Heart left ventricle (tissue), 16 donors: ENCODE data around the gene BIRC7. TPM values are rescaled to one million over a fixed set of nuclear protein-coding genes. Genes with fewer than 3 reads are reported as not detected.

Source experiments
- ATAC-seq, 4 donors: fragments of 200-7000 bp; cut with Tn5 transposase; one replicate each; pipeline ENCODE4 v1.9.1; 2020 to 2022; ENCODE audit warnings: moderate library complexity in 4 of 4, mild to moderate bottlenecking in 3 of 4, moderate number of reproducible peaks in 1 of 4
- DNase-seq, 5 donors: peaks; one replicate each; pipeline ENCODE4 v3.0.0-alpha.2; 2020
- H3K27ac ChIP-seq, 12 donors: fragments of 200-600 bp; sonication (generic) in 4 of 12; one replicate each; pipeline versions ENCODE4 v1.5.0 to v1.8.0; 2016 to 2022; ENCODE audit warnings: mild to moderate bottlenecking in 2 of 12
- H3K27me3 ChIP-seq, 9 donors: fragments of 200-600 bp; sonication (generic) in 2 of 9; one replicate each; pipeline versions ENCODE4 v1.5.1 to v1.8.0; 2016 to 2022; ENCODE audit warnings: mild to moderate bottlenecking in 3 of 9
- H3K36me3 ChIP-seq, 9 donors: fragments of 200-600 bp; sonication (generic) in 2 of 9; one replicate each; pipeline versions ENCODE4 v1.5.0 to v1.8.0; 2018 to 2022; ENCODE audit warnings: mild to moderate bottlenecking in 2 of 9
- H3K4me1 ChIP-seq, 12 donors: fragments of 200-600 bp; sonication (generic) in 4 of 12; one replicate each; pipeline versions ENCODE4 v1.5.0 to v1.8.0; 2016 to 2022; ENCODE audit warnings: mild to moderate bottlenecking in 3 of 12
- H3K4me3 ChIP-seq, 12 donors: fragments of 200-600 bp; sonication (generic) in 4 of 12; one replicate each; pipeline versions ENCODE4 v1.5.0 to v1.8.0; 2017 to 2022; ENCODE audit warnings: mild to moderate bottlenecking in 9 of 12, moderate library complexity in 4 of 12
- H3K9me3 ChIP-seq, 12 donors: fragments of 200-600 bp; sonication (generic) in 4 of 12; one replicate each; pipeline versions ENCODE4 v1.5.0 to v1.8.0; 2016 to 2022; ENCODE audit warnings: mild to moderate bottlenecking in 1 of 12
- POLR2A ChIP-seq, 2 donors: fragments of 450-650 bp; IDR thresholded peaks; one replicate each; pipeline ENCODE4 v1.6.1; 2017; ENCODE audit warnings: antibody characterized with exemption in 2 of 2, mild to moderate bottlenecking in 2 of 2, moderate library complexity in 2 of 2
- WGBS, 4 donors: extraction: QIAGEN DNeasy Blood & Tissue Kit in 2 of 4; methylation state at CpG; one replicate each; pipeline versions ENCODE4 v1.1.5 to v1.1.7; 2013 to 2018; 5-methylcytosine and 5-hydroxymethylcytosine counted together
- intact Hi-C, 10 donors: fragments of 100-400 bp; cut with DNase I; formaldehyde crosslinking; loops; one replicate each; pipeline versions ENCODE4 v1.11.1 to v1.14.2; 2022
- polyA plus RNA-seq, 2 donors: library from polyadenylated mRNA; stranded (reverse); fragments of 200-250 nt; gene quantifications; one replicate each; pipeline ENCODE4 v1.2.3, GENCODE V29; 2013
- total RNA-seq, 9 donors: library from RNA; depleted of rRNA in 2 of 9; stranded (reverse); fragments of >200 nt in 2 of 9; fragmentation: NEBNext Ultra II Directional in 3 of 9; extraction: Animal tissue kit (Norgen Biotek cat#: 25700) in 3 of 9; gene quantifications; one replicate each; pipeline versions ENCODE4 v1.1.0 to v1.2.4, GENCODE V29; 2016 to 2023
- TF ChIP-seq, protein P1 (sequence below), 12 donors: fragments of 200-600 bp; sonication (generic) in 4 of 12; IDR thresholded peaks; one replicate each; pipeline versions ENCODE4 v1.5.0 to v1.8.0; 2018 to 2022; ENCODE audit warnings: antibody characterized with exemption in 12 of 12, mild to moderate bottlenecking in 5 of 12
- donor health status: ischemic (EF 13 %, LVEDD 7.1; RV severe dilation, severe dysfunction).
- donor health status: healthy with polysubstance abuse.
- donor health status: DM: no; HTN: yes; CAD: no.
- donor health status: DM: no; HTN: no; CAD: no.
- donor health status: ischemic (EF 25% LVEDD 6.9; RV normal size, moderate dysfunction).
- donor health status: ischemic (EF 25% LVEDD 5.7; RV mildly dilated, moderate dysfunction).
- donor health status: healthy.
- donor health status: DM: yes; HTN: yes; CAD: no.
- donor health status: ischemic (EF 35%, LVEDD 5.7; RV mildly dilated, moderate dysfunction).
- donor health status: nonischemic (EF 11% LVEDD 7.7; RV severe dilation, severe dysfunction).
- donor health status: DM: yes; HTN: yes; CAD: no.
- donor health status: PGD.
- donor health status: ischemic (EF 29% LVEDD 5.4; RV normal size, mild dysfunction).
- donor health status: nonischemic (EF 23%, LVEDD 6.1; RV moderate dilation, normal function).

BIRC7 gene
- total and polyA plus RNA-seq, 11 donors: 0.20 to 5.6 (median 0.50) TPM; not detected in 5

DNA sequence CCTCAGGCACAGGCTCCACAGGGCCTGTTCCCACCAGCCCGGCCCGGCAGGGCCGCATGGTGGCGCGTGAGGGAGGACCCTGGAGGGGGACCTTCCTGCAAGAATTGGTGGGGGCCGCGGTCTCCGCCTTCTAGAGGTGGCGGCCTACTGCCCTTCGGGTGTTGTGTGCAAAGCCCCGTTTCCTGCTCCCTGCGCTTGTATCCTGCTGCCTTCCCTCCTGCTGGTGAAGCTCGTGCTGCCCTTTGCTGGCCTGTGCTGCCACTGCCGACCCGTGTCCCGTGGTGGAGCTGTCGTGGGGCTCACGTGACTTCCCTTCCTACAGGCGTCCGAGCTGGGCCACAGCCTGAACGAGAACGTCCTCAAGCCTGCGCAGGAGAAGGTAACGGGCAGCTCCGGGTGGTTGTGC lies 48.8 kb downstream of the BIRC7 start:
- 73 to 84% (median 79%) methylated on average over 18 to 25 of the region's 25 CpGs for WGBS, 4 donors
- no peaks in the 10 kb centered on the region for H3K27me3 ChIP-seq
- peaks cover 0 to under 1% (median 0%) of the 10 kb centered on the region in 12 donors for H3K4me1 ChIP-seq
- H3K4me3 ChIP-seq: peak overlapping the region in 1 of 12 donors; percentile 12
- peak in 1 of 5 donors; percentile 27 for DNase-seq
- H3K9me3 ChIP-seq: no peaks in the 10 kb centered on the region
- H3K36me3 ChIP-seq: peaks cover 1 to 90% (median 64%) of the 10 kb centered on the region in 9 donors
- intact Hi-C loops: no loop called here
- no peak overlapping the region for H3K27ac ChIP-seq
- ATAC-seq: no peak
- TF ChIP-seq POLR2A (IDR thresholded peaks at IDR 0.05): no peak
- TF ChIP-seq, protein P1, sequence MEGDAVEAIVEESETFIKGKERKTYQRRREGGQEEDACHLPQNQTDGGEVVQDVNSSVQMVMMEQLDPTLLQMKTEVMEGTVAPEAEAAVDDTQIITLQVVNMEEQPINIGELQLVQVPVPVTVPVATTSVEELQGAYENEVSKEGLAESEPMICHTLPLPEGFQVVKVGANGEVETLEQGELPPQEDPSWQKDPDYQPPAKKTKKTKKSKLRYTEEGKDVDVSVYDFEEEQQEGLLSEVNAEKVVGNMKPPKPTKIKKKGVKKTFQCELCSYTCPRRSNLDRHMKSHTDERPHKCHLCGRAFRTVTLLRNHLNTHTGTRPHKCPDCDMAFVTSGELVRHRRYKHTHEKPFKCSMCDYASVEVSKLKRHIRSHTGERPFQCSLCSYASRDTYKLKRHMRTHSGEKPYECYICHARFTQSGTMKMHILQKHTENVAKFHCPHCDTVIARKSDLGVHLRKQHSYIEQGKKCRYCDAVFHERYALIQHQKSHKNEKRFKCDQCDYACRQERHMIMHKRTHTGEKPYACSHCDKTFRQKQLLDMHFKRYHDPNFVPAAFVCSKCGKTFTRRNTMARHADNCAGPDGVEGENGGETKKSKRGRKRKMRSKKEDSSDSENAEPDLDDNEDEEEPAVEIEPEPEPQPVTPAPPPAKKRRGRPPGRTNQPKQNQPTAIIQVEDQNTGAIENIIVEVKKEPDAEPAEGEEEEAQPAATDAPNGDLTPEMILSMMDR (IDR thresholded peaks at IDR 0.05): no peak

DNA sequence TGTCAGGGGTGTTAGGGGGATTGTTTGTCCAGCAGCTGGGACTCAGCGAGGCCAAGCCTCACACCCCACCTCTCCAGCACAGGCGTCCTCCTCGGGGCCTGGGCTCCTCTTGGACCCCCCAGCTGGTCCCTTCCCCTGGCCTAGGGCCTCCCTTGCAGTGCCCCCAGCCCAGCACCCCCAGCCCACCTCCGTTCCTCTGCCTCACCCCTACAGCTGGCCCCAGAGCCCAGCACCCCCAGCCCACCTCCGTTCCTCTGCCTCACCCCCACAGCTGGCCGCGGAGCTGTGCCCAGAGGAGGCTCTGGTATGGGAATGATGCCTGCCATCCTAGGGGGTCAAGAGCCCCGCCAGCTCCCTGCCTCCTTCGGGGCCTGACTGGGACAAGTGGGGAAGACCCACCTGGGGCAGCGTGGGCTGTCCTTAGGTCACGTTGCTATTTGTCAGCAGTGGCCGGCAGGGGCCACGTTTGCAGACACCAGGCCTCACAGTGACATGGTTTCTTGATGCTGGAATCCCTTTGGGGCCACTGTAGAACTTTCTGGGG lies 49.3 kb downstream of the BIRC7 start:
- intact Hi-C loops: no loop called here
- no peak for ATAC-seq
- WGBS, 4 donors: 82 to 93% (median 88%) methylated on average over 13 of the region's 13 CpGs

DNA sequence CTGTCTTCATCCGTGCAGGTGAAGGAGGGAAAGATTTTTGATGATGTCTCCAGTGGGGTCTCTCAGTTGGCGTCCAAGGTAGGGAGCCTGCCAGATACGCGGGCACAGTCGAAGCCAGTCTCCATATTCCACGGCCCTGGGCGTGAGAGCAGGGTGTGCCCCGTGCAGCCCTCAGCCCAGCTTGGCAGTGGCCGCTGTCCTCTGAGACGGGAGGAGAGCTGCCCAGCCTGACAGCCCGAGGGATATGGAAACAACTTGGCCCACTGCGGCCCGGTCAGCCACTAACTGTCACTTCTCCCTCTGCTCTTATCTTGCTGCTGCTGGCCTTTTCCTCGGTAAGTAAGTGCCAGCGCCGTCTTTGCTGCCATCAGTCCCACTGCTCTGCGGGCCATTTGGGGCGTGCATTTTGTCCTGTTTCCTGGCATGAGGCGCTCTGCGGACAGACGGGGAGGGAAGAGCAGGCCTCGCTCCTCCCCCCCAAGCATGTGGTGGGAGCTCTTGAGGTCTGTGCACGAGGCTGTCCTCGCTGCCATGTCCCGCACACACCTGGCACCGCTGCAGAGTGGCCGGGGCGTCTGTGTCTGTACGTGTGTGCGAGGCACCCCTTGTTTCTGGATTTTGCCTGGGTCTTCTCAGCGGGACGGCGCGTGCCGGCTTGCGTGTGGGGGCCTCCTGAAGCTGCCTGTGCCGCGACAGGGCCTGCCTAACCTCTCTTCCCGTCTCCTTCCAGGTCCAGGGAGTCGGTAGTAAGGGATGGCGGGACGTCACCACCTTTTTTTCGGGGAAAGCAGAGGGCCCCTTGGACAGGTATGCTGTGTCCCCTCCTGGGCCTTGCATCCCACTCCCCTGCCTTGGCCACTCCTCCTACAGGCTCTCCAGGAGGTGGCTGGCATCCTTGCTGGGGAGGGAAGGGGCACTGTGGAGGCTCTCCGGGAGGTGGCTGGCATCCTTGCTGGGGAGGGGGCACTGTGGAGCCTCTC lies 50.2 kb downstream of the BIRC7 start:
- no peak for TF ChIP-seq POLR2A (IDR thresholded peaks at IDR 0.05)
- TF ChIP-seq, protein P1 (IDR thresholded peaks at IDR 0.05): no peak
- Histone ChIP-seq H3K4me3 (no peak overlapping the region), H3K27ac (no peak overlapping the region), H3K9me3 (no peaks in the 10 kb centered on the region), H3K36me3 (peaks cover 0 to 78% (median 52%) of the 10 kb centered on the region in 9 donors), H3K4me1 (peaks cover 0 to 5% (median 0%) of the 10 kb centered on the region in 12 donors), H3K27me3 (no peaks in the 10 kb centered on the region)
- ATAC-seq (no peak), DNase-seq (peak in 1 of 5 donors; percentile 22)
- WGBS, 4 donors: 91 to 95% (median 92%) methylated on average over 33 to 44 of the region's 44 CpGs
- intact Hi-C loops: no loop called here

More for the DNA sequence above, 49.3 kb downstream of the BIRC7 start:
- H3K27me3 ChIP-seq: no peaks in the 10 kb centered on the region
- no peak overlapping the region for H3K4me3 ChIP-seq
- H3K36me3 ChIP-seq: peaks cover 0 to 85% (median 61%) of the 10 kb centered on the region in 9 donors
- no peak overlapping the region for H3K27ac ChIP-seq
- no peaks in the 10 kb centered on the region for H3K4me1 ChIP-seq
- no peaks in the 10 kb centered on the region for H3K9me3 ChIP-seq
- DNase-seq: peak in 1 of 5 donors; percentile 10
- no peak for TF ChIP-seq POLR2A (IDR thresholded peaks at IDR 0.05)
- TF ChIP-seq, protein P1 (IDR thresholded peaks at IDR 0.05): no peak
